BJ (cell line): Measurements from ENCODE around the gene CLASRP. TPM values are rescaled to one million over a fixed set of nuclear protein-coding genes. Genes with fewer than 3 reads are reported as not detected.

Experiments used
- CTCF ChIA-PET: fragments of 350-600 bp; formaldehyde crosslinking; extraction: SDS; loops from one replicate; lab custom pipeline; 2021; ENCODE audit warnings: antibody characterized with exemption, inconsistent platforms; lab: Yijun Ruan, JAX
- POLR2A ChIA-PET: fragments of 300-600 bp; sonication (Branson Sonifier 250); formaldehyde crosslinking; extraction: SDS; loops from one replicate; lab custom pipeline; 2021; ENCODE audit warnings: antibody characterized with exemption; lab: Charles Lee
- DNase-seq: peaks from one replicate; pipeline ENCODE4 v3.0.0-alpha.2; 2011; ENCODE audit warnings: low read depth
- H3K27me3 ChIP-seq: 2 replicates; pipeline ENCODE4 v1.6.0; 2011; ENCODE audit warnings: low read length; ENCODE audit not compliant: control insufficient read depth, insufficient read depth
- H3K36me3 ChIP-seq: 2 replicates; pipeline ENCODE4 v1.5.1; 2011; ENCODE audit warnings: low read length; ENCODE audit not compliant: control insufficient read depth, insufficient read depth
- H3K4me3 ChIP-seq: 2 replicates; pipeline ENCODE4 v1.5.1; 2011; ENCODE audit warnings: low read depth, mild to moderate bottlenecking, control low read depth, low read length
- CTCF ChIP-seq: IDR thresholded peaks from 2 replicates; pipeline ENCODE4 v1.5.1; 2011; ENCODE audit warnings: low read depth, mild to moderate bottlenecking, control low read depth, inconsistent platforms, low read length, moderate library complexity; ENCODE audit not compliant: insufficient read depth
- polyA plus RNA-seq: library from polyadenylated mRNA; depleted of rRNA; stranded (reverse); fragments of >200 nt; gene quantifications from 2 replicates; pipeline ENCODE4 v1.2.3, GENCODE V29; 2011

CLASRP gene
- polyA plus RNA-seq, 1 experiment, result 15.9 TPM

GRCh38 chr19:45070214-45070613, 31.4 kb downstream of the CLASRP start:
- ChIA-PET POLR2A (no interaction called here), CTCF (interaction anchor here (0.5 to 2.5 kb wide), 2 partner anchors 11 to 265 kb away, joined by 3 to 19 read pairs; no protein-coding TSS in a partner anchor)
- H3K36me3 ChIP-seq, result peaks cover 26% of the 10 kb centered on the region
- H3K27me3 ChIP-seq, result no peaks in the 10 kb centered on the region
- no peak for DNase-seq
- no peak for TF ChIP-seq CTCF
- H3K4me3 ChIP-seq, result no peak overlapping the region

- POLR2A ChIA-PET, result no interaction called here
- no peak for TF ChIP-seq CTCF
- Histone ChIP-seq H3K4me3 (no peak overlapping the region), H3K36me3 (peaks cover 23% of the 10 kb centered on the region), H3K27me3 (no peaks in the 10 kb centered on the region)
- CTCF ChIA-PET, result interaction anchor here (0.5 kb wide), 1 partner anchor 264 kb away, joined by 3 read pairs; no protein-coding TSS in a partner anchor
- DNase-seq, result no peak
These were observed 32.2 kb downstream of the CLASRP start for GRCh38 chr19:45070861-45071544.

- CTCF ChIA-PET, result interaction anchor here (3.9 kb wide), 1 partner anchor 12 kb away, joined by 19 read pairs; no protein-coding TSS in a partner anchor
- DNase-seq, result no peak
These were observed 32.7 kb downstream of the CLASRP start for GRCh38 chr19:45071545-45071938.

GRCh38 chr19:45071969-45072790, 33.3 kb downstream of the CLASRP start:
- no peak for TF ChIP-seq CTCF
- ChIA-PET CTCF (interaction anchor here (0.6 to 3.9 kb wide), 3 partner anchors 13 to 266 kb away, joined by 3 to 19 read pairs (median 3); no protein-coding TSS in a partner anchor), POLR2A (no interaction called here)
- Histone ChIP-seq H3K27me3 (no peaks in the 10 kb centered on the region), H3K36me3 (peaks cover 19% of the 10 kb centered on the region), H3K4me3 (no peak overlapping the region)
- DNase-seq, result no peak

More at GRCh38 chr19:45071545-45071938, 32.7 kb downstream of the CLASRP start:
- TF ChIP-seq CTCF, result no peak
- no peaks in the 10 kb centered on the region for H3K27me3 ChIP-seq
- peaks cover 23% of the 10 kb centered on the region for H3K36me3 ChIP-seq
- POLR2A ChIA-PET, result no interaction called here
- no peak overlapping the region for H3K4me3 ChIP-seq

GRCh38 chr19:45074744-45075300, 36.0 kb downstream of the CLASRP start:
- Histone ChIP-seq H3K4me3 (no peak overlapping the region), H3K27me3 (no peaks in the 10 kb centered on the region), H3K36me3 (peaks cover 9% of the 10 kb centered on the region)
- CTCF ChIA-PET, result interaction anchor here (1.1 to 3.9 kb wide), 2 partner anchors 16 to 36 kb away, joined by 3 to 19 read pairs; no protein-coding TSS in a partner anchor
- no peak for TF ChIP-seq CTCF
- POLR2A ChIA-PET, result no interaction called here
- DNase-seq, result no peak
